Stimulated activated CD8-positive, alpha-beta memory T cell treated with anti-CD3 and anti-CD28 coated beads, Interleukin-15, amount 100 ng/mL, for 1 hour (primary cell): ENCODE data around the gene MYMK.
"Not testable (repeated sequence)": the region's sequence is repeated elsewhere in the genome, so short reads cannot be mapped to it uniquely, and the experiment has no call there.

ENCODE experiments used
- DNase-seq: peaks from one replicate; pipeline ENCODE4 v3.0.0-alpha.2; 2020; ENCODE audit warnings: low read depth

MYMK gene

GRCh38 chr9:133524679-133525228, at the start of gene MYMK:
Gene MYMK (minus strand): TSS chr9:133524959. CDS start chr9:133524844, 115 bp downstream.
- no peak for DNase-seq

DNA sequence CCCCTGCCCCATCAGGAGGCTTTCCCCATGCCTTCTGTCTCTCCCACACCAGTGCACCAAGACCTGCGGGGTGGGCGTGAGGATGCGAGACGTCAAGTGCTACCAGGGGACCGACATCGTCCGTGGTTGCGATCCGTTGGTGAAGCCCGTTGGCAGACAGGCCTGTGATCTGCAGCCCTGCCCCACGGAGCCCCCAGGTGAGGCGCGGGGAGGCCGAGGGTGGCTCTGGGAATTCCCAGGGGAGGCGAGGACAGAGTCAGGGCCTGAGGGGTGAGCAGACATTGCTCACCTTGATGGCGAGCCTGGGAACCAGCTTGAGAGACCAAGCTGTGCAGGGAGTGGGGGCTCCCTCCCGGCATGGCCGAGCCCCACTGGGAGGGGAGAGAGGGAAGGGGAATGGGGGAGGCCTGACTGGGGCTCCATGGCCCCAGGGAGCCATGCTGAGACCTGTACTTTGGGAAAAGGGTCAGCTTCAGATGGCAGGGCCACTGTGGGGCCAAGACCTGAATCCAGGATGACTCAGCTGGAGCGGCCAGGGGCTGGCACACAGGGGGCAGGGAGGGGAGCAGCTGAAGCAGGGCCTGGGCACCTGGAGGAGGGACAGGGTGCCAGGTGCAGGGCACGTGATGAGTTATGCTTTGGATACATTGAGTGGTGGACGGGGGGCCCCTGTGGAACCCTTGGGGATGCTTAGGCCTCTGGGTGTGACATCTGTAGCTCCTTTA, 49.2 kb upstream of the MYMK start:
- no peak for DNase-seq

DNA sequence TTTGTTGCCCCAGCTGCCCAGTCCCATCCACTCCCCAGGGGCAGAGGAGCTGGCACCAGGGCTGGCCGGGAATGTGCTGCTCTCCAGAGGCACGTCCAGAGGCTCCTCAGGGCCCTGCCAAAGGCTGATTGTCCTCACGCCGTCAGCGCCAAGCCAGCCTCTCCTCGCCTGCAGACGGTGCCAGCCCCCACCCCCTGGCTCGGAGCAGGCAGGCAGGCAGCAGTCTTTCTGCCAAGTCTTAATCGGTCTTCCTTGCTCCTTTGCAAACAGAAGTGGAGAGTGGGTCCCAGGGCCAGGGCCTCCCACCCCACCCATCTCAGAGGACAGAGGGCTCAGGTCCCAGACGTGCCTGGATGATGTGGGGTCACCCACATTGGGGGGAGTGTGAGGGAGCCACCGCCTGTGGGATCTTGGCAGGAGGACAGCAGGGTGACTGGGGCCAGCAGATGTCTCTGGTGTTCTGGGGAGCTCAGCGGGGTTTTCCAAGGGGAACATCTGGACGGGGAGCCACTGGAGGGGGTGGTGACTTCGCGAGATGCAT, 48.1 kb upstream of the MYMK start:
- DNase-seq: no peak

DNA sequence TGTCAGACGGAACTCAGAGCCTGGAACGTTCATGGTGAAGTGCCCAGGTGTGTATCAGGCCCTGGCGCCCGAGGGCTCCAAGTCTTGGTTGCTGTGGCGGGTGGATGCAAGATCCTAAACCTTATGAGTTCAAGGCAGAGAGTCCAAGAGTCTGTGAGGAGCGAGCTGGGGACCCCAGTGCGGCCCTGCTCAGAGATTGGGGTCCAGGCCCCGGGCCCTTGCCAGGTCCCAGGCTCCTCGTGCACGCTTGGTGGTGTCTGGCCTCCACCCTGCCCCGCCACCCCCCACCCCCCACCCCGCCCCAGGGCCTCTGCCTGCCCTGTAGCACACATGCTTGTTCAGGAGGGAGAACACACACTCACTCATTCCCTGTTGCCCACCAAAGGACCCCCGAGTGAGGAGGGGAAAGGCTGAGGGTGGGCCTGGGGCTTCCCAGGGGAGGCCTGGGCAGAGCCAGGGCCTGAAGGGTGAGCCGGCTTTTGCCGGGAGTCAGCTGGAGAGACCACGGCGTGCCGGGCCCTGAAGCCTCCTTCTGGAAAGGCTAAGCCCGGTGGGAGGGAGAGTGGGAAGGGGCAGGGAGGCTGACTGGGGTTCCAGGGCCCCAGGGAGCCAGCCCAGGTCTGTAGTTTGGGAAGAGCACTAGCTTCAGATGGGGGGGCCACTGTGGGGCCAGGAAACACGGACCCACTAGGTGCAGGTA, 47.3 kb upstream of the MYMK start:
- no peak for DNase-seq

- DNase-seq: no peak
Measured at GRCh38 chr9:133571391-133571890, 46.7 kb upstream of the MYMK start.

GRCh38 chr9:133570691-133571080, 45.9 kb upstream of the MYMK start:
- no peak for DNase-seq

DNA sequence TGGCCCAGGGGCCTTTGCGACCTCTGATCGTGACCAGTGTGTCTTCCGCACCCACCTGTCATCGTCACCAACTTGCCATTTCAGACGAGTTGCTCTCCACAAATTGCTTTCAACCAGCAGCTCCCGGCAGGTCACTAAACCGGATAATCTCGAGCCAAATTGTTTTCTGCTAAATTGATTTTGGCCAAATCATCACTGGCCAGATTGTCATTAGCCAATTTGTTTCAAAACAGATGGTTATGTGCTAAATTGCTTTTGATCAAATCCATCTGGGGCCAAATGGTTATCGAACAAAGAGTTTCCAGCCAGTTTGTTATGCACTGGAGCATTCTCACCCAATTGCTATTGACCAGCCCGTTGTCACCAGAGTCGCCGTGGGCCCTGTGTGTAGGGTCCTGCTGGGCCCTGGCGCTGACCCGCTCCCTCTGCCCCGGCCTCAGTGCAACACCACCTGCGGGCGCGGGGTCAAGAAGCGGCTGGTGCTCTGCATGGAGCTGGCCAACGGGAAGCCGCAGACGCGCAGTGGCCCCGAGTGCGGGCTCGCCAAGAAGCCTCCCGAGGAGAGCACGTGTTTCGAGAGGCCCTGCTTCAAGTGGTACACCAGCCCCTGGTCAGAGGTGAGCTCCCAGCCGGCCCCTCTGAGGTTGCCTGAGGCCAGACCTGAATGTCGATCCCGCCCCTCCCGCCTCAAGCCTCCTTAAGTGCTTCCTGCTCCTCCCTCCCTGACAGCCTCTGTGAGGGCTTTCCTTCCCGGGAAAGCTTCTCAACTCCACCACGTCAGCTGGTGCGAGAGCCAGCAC, 45.3 kb upstream of the MYMK start:
- no peak for DNase-seq

GRCh38 chr9:133569121-133569785, 44.5 kb upstream of the MYMK start:
- no peak for DNase-seq

- DNase-seq: no peak
Measured at GRCh38 chr9:133568186-133568585, 43.4 kb upstream of the MYMK start.

DNA sequence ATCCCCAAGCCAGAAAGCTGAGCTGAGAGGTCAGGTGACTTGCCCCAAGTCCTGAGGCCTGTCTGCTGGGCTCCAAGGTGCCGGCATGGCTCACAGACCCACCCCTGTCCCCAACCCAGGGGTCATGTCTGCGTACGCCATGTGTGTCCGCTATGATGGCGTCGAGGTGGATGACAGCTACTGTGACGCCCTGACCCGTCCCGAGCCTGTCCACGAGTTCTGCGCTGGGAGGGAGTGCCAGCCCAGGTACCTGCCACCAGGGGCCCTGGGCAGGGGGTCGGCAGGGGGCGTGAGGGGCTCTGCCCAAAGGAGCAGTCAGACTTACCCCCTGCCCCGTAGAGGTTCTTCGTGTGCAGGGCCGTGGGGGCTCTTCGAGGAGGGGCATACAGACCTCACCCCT, 42.1 kb upstream of the MYMK start:
- DNase-seq: no peak

DNA sequence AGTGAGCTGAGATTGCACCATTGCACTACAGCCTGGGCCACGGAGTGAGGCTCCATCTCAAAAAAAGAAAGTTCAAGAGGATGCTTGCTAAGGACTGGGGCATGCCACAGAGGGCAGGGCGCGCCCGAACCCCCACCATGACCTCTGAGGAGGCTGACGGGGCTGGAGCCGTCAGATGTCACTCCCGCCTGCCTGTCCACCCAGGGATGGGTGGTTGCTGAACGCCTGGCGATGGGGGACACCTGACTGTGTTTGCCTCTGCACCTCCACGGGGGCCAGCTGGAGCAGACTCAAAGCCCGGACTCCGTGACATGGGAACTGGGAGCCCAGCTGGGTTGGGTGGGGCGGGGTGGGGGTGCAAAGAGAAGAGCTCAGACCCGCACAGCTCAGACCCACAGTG, 41.6 kb upstream of the MYMK start:
- DNase-seq: no peak

- no peak for DNase-seq
Measured at GRCh38 chr9:133564451-133565116, 39.8 kb upstream of the MYMK start.

DNA sequence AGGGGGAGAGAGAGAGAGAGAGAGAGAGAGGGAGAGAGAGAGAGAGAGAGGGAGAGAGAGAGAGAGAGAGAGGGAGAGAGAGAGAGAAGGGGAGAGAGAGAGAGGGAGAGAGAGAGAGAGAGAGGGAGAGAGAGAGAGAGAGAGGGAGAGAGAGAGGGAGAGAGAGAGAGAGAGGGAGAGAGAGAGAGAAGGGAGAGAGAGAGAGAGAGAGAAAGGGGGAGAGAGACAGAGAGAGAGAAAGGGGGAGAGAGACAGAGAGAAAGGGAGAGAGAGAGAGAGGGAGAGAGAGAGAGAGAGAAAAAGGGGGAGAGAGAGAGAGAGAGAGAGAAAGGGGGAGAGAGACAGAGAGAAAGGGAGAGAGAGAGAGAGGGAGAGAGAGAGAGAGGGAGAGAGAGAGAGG, 39.1 kb upstream of the MYMK start:
- not testable (repeated sequence) for DNase-seq

GRCh38 chr9:133563291-133563796, 38.6 kb upstream of the MYMK start:
- no peak for DNase-seq

- DNase-seq: no peak
Measured at GRCh38 chr9:133562611-133563290, 38.0 kb upstream of the MYMK start.

- no peak for DNase-seq
Measured at GRCh38 chr9:133561976-133562554, 37.3 kb upstream of the MYMK start.

GRCh38 chr9:133560944-133561343, 36.2 kb upstream of the MYMK start:
- no peak for DNase-seq

- no peak for DNase-seq
Measured at GRCh38 chr9:133560311-133560710, 35.6 kb upstream of the MYMK start.

DNA sequence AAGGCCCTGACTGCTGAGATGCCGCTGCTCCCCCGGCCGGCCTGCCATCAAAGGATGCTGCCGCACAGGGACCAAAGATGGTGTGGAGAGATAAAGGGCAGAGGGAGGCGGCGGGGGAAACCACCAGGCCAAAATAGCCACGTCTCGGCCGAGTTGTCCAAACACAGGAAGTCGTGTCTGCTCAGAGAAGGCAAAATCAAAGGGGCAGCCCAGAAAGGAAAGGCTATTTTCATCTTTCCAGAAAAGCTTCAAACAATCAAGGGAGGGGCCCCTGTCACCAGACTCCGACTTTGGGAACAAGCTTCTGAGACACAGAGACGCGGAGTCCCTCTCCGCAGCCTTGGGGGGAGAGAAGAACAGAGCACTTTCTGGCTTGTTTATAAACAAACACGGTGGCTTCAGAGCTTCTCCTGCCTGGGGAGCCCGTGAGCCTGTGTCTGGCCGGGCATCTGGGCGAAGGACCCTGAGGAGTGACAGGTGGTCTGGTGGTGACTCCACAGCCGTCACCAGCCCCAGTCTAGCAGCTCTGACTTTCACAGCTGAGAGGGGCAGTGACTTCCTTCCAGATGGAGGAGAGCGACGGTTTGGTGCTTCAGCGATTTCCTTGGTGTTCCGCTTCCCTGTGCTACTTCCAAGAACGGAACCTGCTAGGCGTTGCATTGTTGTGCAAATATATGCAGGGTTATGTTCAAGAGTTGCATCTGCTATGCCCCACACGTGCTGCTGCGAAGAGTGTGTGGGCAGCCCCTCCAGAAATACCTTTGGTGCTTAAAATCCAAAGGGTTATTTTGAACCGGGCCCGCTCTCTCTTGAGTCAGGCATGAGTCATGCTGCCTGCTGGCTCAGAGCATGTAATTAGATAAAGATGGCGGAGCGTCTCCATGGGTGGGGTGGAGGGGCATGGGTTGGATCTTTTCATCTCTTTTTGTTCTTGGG, 33.7 kb upstream of the MYMK start:
- DNase-seq: no peak
